ENCODE data around the gene EPHA6. TPM values are rescaled to one million over a fixed set of nuclear protein-coding genes. Genes with fewer than 3 reads are reported as not detected.

The EPHA6 gene
- total and polyA plus RNA-seq, 9 of the 15 experiments (the other 6 are each of a cell fraction or from before 2014, with no cell fraction given): not detected

DNA sequence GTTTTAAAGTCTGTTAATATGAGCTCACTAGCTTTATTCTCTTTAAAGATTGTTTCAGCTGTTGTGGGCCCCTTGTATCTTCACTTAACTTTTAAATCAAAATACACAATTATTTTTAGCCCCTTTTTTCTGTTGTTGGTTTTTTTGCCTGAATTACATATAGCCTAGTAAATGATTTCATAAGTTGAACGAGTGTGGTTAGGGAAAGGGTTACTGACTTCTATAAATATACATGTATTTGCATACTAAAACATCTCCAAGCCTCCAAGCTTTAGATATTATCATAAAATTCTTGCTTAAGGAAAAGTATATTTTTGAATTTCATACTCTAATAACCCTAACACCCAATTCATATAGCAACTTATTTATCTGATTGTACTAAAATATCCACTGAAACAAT, 877.0 kb downstream of the EPHA6 start (continued):
- TF ChIP-seq, protein P1, sequence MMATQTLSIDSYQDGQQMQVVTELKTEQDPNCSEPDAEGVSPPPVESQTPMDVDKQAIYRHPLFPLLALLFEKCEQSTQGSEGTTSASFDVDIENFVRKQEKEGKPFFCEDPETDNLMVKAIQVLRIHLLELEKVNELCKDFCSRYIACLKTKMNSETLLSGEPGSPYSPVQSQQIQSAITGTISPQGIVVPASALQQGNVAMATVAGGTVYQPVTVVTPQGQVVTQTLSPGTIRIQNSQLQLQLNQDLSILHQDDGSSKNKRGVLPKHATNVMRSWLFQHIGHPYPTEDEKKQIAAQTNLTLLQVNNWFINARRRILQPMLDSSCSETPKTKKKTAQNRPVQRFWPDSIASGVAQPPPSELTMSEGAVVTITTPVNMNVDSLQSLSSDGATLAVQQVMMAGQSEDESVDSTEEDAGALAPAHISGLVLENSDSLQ (IDR thresholded peaks at IDR 0.05): no peak

DNA sequence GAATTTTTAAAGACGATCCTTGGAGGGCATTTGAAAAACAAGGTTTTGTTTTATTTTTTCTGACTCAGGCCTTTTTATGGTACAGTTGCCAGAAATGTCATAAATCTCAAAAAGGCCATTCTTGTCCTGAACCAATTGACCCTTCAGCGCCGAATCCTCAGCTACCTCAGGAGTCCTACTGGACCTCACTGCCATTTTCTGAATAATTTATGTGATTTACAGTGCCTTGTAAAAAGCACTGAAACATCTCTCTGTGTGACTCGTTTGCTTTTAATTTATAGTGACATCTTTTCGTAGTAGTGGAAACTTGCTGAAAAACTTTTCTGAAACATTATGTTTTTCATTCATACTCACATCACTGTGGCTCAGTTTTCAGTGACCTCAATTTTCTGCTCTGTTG, 878.0 kb downstream of the EPHA6 start:
- H3K4me3 ChIP-seq: no peak overlapping the region
- H3K9me3 ChIP-seq (replicated peaks; ENCODE audit: control insufficient read depth, insufficient read depth, low read depth, low read length): no peaks in the 10 kb centered on the region
- intact Hi-C loops (cut with micrococcal nuclease): no loop called here
- H3K27me3 ChIP-seq (ENCODE audit: control insufficient read depth in 2 of 2, insufficient read depth in 2 of 2, low read length in 2 of 2): no peaks in the 10 kb centered on the region
- H3K9ac ChIP-seq (ENCODE audit: insufficient read depth in 1 of 2, low read depth in 2 of 2, low read length in 2 of 2): no peak overlapping the region
- no peak for TF ChIP-seq ZNF175 (CRISPR knock-in tag; IDR thresholded peaks at IDR 0.05; ENCODE audit: low read depth)
- no peak for TF ChIP-seq ZC3H4 (CRISPR knock-in tag; IDR thresholded peaks at IDR 0.05; ENCODE audit: borderline replicate concordance)
- TF ChIP-seq RFX7 (CRISPR knock-in tag; IDR thresholded peaks at IDR 0.05): no peak
- TF ChIP-seq BCL6 (CRISPR knock-in tag; IDR thresholded peaks at IDR 0.05): no peak
- TF ChIP-seq FOXJ2 (tag; IDR thresholded peaks at IDR 0.05): no peak
- TF ChIP-seq HMGN3 (IDR thresholded peaks at IDR 0.05; ENCODE audit: borderline replicate concordance, extremely low read depth, insufficient read length, low read depth, low read length): no peak
- TF ChIP-seq, protein P2, sequence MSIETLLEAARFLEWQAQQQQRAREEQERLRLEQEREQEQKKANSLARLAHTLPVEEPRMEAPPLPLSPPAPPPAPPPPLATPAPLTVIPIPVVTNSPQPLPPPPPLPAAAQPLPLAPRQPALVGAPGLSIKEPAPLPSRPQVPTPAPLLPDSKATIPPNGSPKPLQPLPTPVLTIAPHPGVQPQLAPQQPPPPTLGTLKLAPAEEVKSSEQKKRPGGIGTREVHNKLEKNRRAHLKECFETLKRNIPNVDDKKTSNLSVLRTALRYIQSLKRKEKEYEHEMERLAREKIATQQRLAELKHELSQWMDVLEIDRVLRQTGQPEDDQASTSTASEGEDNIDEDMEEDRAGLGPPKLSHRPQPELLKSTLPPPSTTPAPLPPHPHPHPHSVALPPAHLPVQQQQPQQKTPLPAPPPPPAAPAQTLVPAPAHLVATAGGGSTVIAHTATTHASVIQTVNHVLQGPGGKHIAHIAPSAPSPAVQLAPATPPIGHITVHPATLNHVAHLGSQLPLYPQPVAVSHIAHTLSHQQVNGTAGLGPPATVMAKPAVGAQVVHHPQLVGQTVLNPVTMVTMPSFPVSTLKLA (conservative IDR thresholded peaks at IDR 0.05): no peak
- TF ChIP-seq POLR2H (tag; IDR thresholded peaks at IDR 0.05; ENCODE audit: low read depth): no peak
- no peaks in the 10 kb centered on the region for H3K79me2 ChIP-seq (ENCODE audit: control insufficient read depth, insufficient read depth, low read length)
- no peaks in the 10 kb centered on the region for H3K36me3 ChIP-seq (ENCODE audit: control insufficient read depth, insufficient read depth, low read length)
- DNase-seq (ENCODE audit: extremely low read depth in 1 of 4, low spot score in 3 of 4) (no peak), FAIRE-seq (no peak), ATAC-seq (no peak)
- no peak overlapping the region for H3K4me2 ChIP-seq (ENCODE audit: insufficient read depth, low read length)
- H3K27ac ChIP-seq (ENCODE audit: extremely low read depth, low read depth, low read length): no peak overlapping the region
- no peaks in the 10 kb centered on the region for H3K4me1 ChIP-seq (replicated peaks in 1 of 2; ENCODE audit: control insufficient read depth in 2 of 2, insufficient read depth in 2 of 2, low read length in 2 of 2)
- WGBS (ENCODE audit: insufficient coverage, low coverage, missing lambda C conversion rate): 0% methylated on average over 4 of the region's 5 CpGs
- CTCF ChIA-PET (ENCODE audit: low intra/inter-chr PET ratio): no interaction called here
- no TSS peak for BruUV-seq (replicated peaks)
- H4K20me1 ChIP-seq (replicated peaks; ENCODE audit: control insufficient read depth, insufficient read depth, low read length): no peaks in the 10 kb centered on the region
- H2AFZ ChIP-seq (ENCODE audit: low read depth, low read length): no peak overlapping the region
- in situ Hi-C loops (cut with MboI): no loop called here
- POLR2A ChIA-PET: no interaction called here
- H3K9me1 ChIP-seq (ENCODE audit: control insufficient read depth, insufficient read depth, low read length): no peaks in the 10 kb centered on the region

Data from K562 (cell line).